ENCODE results near the gene PPP1R18.

Gene PPP1R18

DNA sequence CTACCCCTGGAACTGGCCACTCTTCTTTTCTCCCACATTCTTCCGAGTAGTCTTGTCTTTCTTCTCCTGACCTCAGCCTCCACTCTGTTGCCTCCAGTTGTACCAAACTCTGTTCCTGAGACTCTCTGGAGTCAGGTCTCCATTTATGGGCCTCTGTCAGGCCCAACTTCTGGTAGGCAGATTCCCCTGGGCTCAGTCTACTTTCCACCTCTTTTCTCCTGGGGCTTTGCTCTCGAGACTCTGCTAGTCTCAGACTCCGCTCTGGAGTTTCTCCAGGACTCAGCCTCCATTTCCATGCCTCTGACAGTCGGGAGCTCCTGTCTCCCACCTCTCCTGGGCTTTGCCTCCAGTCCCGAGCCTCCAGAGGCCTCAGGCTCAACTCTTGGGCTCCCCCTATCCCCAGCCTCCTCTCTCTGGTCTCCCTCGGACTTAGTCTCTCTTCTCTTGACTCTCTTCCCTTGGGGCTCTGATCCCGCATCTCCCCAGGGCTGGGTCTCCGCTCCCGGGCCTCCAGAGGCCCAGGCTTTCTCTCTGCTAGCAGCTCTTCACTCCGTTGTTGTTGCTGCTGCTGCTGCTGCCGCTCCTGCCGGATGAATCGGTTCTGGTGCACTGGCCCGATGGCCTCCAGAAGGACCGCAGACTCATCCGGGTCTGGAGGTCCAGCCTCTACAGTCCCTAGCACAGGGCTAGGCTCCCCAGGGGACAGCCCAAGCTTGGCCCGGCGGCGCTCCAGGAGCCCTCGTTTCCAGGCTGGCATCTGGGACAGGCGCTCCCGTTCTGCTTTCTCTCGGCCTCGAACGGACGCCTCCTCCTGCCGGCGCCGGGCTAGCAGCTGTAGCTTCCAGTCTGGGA is 1.1 kb downstream of the PPP1R18 start:
- TF ChIP-seq, protein P1, sequence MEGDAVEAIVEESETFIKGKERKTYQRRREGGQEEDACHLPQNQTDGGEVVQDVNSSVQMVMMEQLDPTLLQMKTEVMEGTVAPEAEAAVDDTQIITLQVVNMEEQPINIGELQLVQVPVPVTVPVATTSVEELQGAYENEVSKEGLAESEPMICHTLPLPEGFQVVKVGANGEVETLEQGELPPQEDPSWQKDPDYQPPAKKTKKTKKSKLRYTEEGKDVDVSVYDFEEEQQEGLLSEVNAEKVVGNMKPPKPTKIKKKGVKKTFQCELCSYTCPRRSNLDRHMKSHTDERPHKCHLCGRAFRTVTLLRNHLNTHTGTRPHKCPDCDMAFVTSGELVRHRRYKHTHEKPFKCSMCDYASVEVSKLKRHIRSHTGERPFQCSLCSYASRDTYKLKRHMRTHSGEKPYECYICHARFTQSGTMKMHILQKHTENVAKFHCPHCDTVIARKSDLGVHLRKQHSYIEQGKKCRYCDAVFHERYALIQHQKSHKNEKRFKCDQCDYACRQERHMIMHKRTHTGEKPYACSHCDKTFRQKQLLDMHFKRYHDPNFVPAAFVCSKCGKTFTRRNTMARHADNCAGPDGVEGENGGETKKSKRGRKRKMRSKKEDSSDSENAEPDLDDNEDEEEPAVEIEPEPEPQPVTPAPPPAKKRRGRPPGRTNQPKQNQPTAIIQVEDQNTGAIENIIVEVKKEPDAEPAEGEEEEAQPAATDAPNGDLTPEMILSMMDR (IDR thresholded peaks at IDR 0.05; ENCODE audit: low read depth, low read length) = peak; percentile 36
- peaks cover 64% of the 10 kb centered on the region for H3K36me3 ChIP-seq
- peak overlapping the region; percentile 98 for H3K27ac ChIP-seq
- H3K4me3 ChIP-seq (ENCODE audit: low read depth, low read length) = peak overlapping the region; percentile 77
- H3K27me3 ChIP-seq (ENCODE audit: insufficient read depth, low read depth, severe bottlenecking) = no peaks in the 10 kb centered on the region
- DNase-seq = no peak
- no peaks in the 10 kb centered on the region for H3K9me3 ChIP-seq (ENCODE audit: severe bottlenecking)

GRCh38 chr6:30684386-30685156 is 1.9 kb downstream of the PPP1R18 start:
- TF ChIP-seq, protein P1 (IDR thresholded peaks at IDR 0.05; ENCODE audit: low read depth, low read length) = no peak
- Histone ChIP-seq H3K36me3 (peaks cover 69% of the 10 kb centered on the region), H3K9me3 (ENCODE audit: severe bottlenecking) (no peaks in the 10 kb centered on the region), H3K27me3 (ENCODE audit: insufficient read depth, low read depth, severe bottlenecking) (no peaks in the 10 kb centered on the region), H3K4me3 (ENCODE audit: low read depth, low read length) (peak overlapping the region; percentile 8; the same call in 1 of the 2 replicates), H3K27ac (peak overlapping the region; percentile 98)
- DNase-seq = no peak

DNA sequence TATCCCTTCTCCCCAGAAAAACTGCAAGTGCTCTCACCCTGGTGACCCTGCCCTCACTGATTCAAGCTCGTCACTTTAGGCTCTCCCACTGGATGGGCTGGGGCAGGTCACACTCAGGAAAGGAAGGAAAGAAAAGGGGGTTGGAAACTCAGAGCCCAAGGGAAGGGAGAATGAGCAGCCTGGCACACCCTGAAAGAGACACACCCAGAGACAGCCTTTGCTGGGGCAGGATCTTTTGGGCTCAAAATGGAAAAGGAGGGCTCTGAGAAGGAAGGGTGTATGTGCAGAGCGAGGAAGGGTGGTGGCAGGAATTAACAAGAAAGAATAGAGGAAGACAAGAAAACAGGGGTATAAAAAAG is 2.5 kb downstream of the PPP1R18 start:
- H3K27ac ChIP-seq = peak overlapping the region; percentile 90
- TF ChIP-seq, protein P1 (IDR thresholded peaks at IDR 0.05; ENCODE audit: low read depth, low read length) = no peak
- H3K36me3 ChIP-seq = peaks cover 71% of the 10 kb centered on the region

GRCh38 chr6:30683183-30683979 is 3.1 kb downstream of the PPP1R18 start:
- Histone ChIP-seq H3K4me3 (ENCODE audit: low read depth, low read length) (peak overlapping the region; percentile 29), H3K27ac (peak overlapping the region; percentile 90), H3K27me3 (ENCODE audit: insufficient read depth, low read depth, severe bottlenecking) (no peaks in the 10 kb centered on the region), H3K9me3 (ENCODE audit: severe bottlenecking) (no peaks in the 10 kb centered on the region), H3K36me3 (peaks cover 71% of the 10 kb centered on the region)
- TF ChIP-seq, protein P1 (IDR thresholded peaks at IDR 0.05; ENCODE audit: low read depth, low read length) = no peak
- no peak for DNase-seq

More for the DNA sequence above, 2.5 kb downstream of the PPP1R18 start:
- H3K4me3 ChIP-seq (ENCODE audit: low read depth, low read length) = peak overlapping the region; percentile 8
- no peaks in the 10 kb centered on the region for H3K27me3 ChIP-seq (ENCODE audit: insufficient read depth, low read depth, severe bottlenecking)
- DNase-seq = no peak
- H3K9me3 ChIP-seq (ENCODE audit: severe bottlenecking) = no peaks in the 10 kb centered on the region

DNA sequence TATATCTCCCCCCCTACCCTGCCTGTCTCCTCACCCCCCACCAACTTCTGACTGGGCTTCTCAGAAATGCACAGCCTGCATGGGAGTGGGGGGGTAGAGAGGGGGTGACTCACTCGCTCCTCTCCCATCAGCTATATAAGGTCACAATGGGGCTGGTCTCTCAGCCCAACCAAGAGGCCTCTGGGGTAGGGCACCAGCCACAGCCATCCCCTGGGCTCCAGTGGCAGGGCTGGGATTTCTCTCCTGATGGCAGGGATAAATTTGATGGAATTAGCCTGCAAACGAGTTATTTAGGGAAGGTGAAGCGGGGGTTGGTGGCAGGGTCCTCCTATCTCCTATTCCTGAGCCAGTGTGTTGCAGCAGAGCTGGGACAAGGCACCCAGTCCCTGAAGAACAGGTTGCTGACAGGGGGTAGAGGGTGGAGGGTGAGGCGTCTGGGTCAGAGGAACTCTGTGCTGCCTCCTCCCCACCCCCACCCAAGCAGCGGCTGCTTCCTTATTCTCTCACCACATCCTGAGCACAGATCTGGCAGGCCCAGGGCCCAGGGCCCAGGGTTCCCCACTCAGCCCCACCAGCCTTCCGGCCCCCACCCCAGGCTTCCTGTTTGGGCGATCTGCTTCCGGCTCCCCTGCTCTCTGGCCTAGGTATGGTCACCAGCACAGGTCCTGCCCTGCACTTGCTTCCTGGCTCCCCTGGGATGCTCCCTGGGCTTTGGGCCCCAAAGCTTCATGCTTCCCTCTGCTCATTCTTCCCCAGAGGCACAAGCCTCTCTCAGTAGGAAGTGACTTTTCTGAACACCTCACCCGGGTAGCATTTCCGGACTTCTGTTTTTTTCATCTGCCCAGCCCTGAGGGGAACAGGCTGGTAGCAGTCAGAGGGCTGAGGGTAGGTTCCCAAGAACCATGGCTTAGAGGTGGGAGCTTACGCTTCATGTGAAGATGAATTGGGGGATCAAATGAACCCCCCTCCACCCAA is 4.0 kb downstream of the PPP1R18 start:
- H3K27ac ChIP-seq = peak overlapping the region; percentile 90
- peak; percentile 69 for DNase-seq
- H3K36me3 ChIP-seq = peaks cover 75% of the 10 kb centered on the region
- no peaks in the 10 kb centered on the region for H3K9me3 ChIP-seq (ENCODE audit: severe bottlenecking)
- peak overlapping the region; percentile 29 for H3K4me3 ChIP-seq (ENCODE audit: low read depth, low read length)
- H3K27me3 ChIP-seq (ENCODE audit: insufficient read depth, low read depth, severe bottlenecking) = no peaks in the 10 kb centered on the region
- TF ChIP-seq, protein P1 (IDR thresholded peaks at IDR 0.05; ENCODE audit: low read depth, low read length) = no peak

Data from WERI-Rb-1 (cell line).